HepG2 (cell line): Measurements from ENCODE around the gene TMEM97. TPM values are rescaled to one million over a fixed set of nuclear protein-coding genes. Genes with fewer than 3 reads are reported as not detected.

Experiments used
- FOXK2 ChIP-seq: fragments of 450-650 bp; IDR thresholded peaks from 2 replicates; pipeline ENCODE4 v1.6.1; 2016
- FUBP1 ChIP-seq: sonication (generic); formaldehyde crosslinking; IDR thresholded peaks from 2 replicates; pipeline ENCODE4 v1.5.1; 2020; ENCODE audit warnings: missing genetic modification reagents, mild to moderate bottlenecking, borderline replicate concordance
- HNRNPL ChIP-seq: fragments of 200-400 bp; formaldehyde crosslinking; IDR thresholded peaks from 2 replicates; pipeline ENCODE4 v1.6.1; 2017; ENCODE audit warnings: mild to moderate bottlenecking, low read depth, low read length
- HNRNPLL ChIP-seq: fragments of 200-400 bp; formaldehyde crosslinking; IDR thresholded peaks from 2 replicates; pipeline ENCODE4 v1.6.1; 2017; ENCODE audit warnings: mild to moderate bottlenecking, low read depth, low read length; ENCODE audit not compliant: poor library complexity, severe bottlenecking
- NONO ChIP-seq, 2 experiments: fragments of 450-650 bp in 1 of 2; sonication (generic) in 1 of 2; formaldehyde crosslinking in 1 of 2; IDR thresholded peaks in 1 of 2; conservative IDR thresholded peaks in 1 of 2; 2 replicates each; pipeline versions ENCODE4 v1.6.1 to v1.8.0; 2017 to 2022; ENCODE audit warnings: mild to moderate bottlenecking in 1 of 2, missing genetic modification reagents in 1 of 2, moderate library complexity in 1 of 2
- PAXIP1 ChIP-seq: sonication (generic); formaldehyde crosslinking; conservative IDR thresholded peaks from 2 replicates; pipeline ENCODE4 v1.4.0; 2020; ENCODE audit warnings: mild to moderate bottlenecking, missing genetic modification reagents, moderate library complexity
- TRAFD1 ChIP-seq: sonication (generic); formaldehyde crosslinking; IDR thresholded peaks from 2 replicates; pipeline ENCODE4 v1.5.1; 2020; ENCODE audit warnings: missing genetic modification reagents, mild to moderate bottlenecking, borderline replicate concordance
- TSC22D2 ChIP-seq: sonication (generic); formaldehyde crosslinking; IDR thresholded peaks from 2 replicates; pipeline ENCODE4 v1.5.1; 2020; ENCODE audit warnings: missing genetic modification reagents, mild to moderate bottlenecking, borderline replicate concordance
- ZBTB10 ChIP-seq: sonication (generic); formaldehyde crosslinking; IDR thresholded peaks from 2 replicates; pipeline ENCODE4 v1.4.0; 2020; ENCODE audit warnings: missing genetic modification reagents, borderline replicate concordance
- ZBTB42 ChIP-seq: sonication (generic); formaldehyde crosslinking; IDR thresholded peaks from 2 replicates; pipeline ENCODE4 v1.5.0; 2020; ENCODE audit warnings: mild to moderate bottlenecking, missing genetic modification reagents
- ZNF350 ChIP-seq: sonication (generic); formaldehyde crosslinking; IDR thresholded peaks from 2 replicates; pipeline ENCODE4 v1.4.0; 2020; ENCODE audit warnings: mild to moderate bottlenecking, low read depth, missing genetic modification reagents, borderline replicate concordance
- ZNF891 ChIP-seq: sonication (generic); formaldehyde crosslinking; IDR thresholded peaks from 2 replicates; pipeline ENCODE4 v1.5.0; 2020; ENCODE audit warnings: mild to moderate bottlenecking, missing genetic modification reagents
- polyA plus RNA-seq, 8 experiments: library from polyadenylated mRNA; depleted of rRNA in 3 of 8; stranded (reverse) in 7 of 8; unstranded in 1 of 8; fragments of >200 nt; fragmentation: Illumina TruSeq in 4 of 8; extraction: Trizol in 4 of 8; gene quantifications; 2 replicates each; pipeline versions ENCODE4 v1.2.1 to v1.2.3, GENCODE V29; 2011 to 2016; ENCODE audit warnings: low read depth in 4 of 8, missing spikeins in 1 of 8, mixed read lengths in 1 of 8; ENCODE audit not compliant: insufficient read depth in 1 of 8
- total RNA-seq, 5 experiments: library from RNA; depleted of rRNA; stranded (reverse); fragments of >200 nt; fragmentation: Illumina TruSeq; extraction: Trizol; gene quantifications; 2 replicates each; pipeline ENCODE4 v1.2.3, GENCODE V29; 2016; ENCODE audit warnings: low read depth in 1 of 5
- TF ChIP-seq, protein P1 (sequence below): sonication (generic); formaldehyde crosslinking; IDR thresholded peaks from 2 replicates; pipeline ENCODE4 v1.8.0; 2022; ENCODE audit warnings: mild to moderate bottlenecking, missing genetic modification reagents
- TF ChIP-seq, protein P2 (sequence below): sonication (generic); formaldehyde crosslinking; IDR thresholded peaks from 2 replicates; pipeline ENCODE4 v1.8.0; 2022; ENCODE audit warnings: missing genetic modification reagents, low read depth, mild to moderate bottlenecking, borderline replicate concordance

TMEM97 gene
- total and polyA plus RNA-seq, 2 of the 13 experiments (the other 11 are each of a cell fraction or from before 2014, with no cell fraction given), result 69.6 to 137 TPM

- peak; percentile 54; the same call in 1 of the 2 replicates for TF ChIP-seq HNRNPL
- TF ChIP-seq ZNF350, result no peak; the same call in 1 of the 2 replicates
- no peak for TF ChIP-seq NONO (IDR thresholded peaks at IDR 0.05)
- no peak for TF ChIP-seq NONO (CRISPR knock-in tag; conservative IDR thresholded peaks at IDR 0.05)
- TF ChIP-seq FOXK2, result no peak
- TF ChIP-seq HNRNPLL, result peak; percentile 80
- TF ChIP-seq FUBP1 (CRISPR knock-in tag), result no peak
- peak; percentile 58; the same call in 1 of the 2 replicates for TF ChIP-seq ZBTB42 (CRISPR knock-in tag)
- TF ChIP-seq PAXIP1, result 0 out of 2 replicates have a peak, but pooled peaks have one; percentile 25
- no peak for TF ChIP-seq TSC22D2 (CRISPR knock-in tag)
- peak; percentile 83 for TF ChIP-seq ZBTB10 (CRISPR knock-in tag)
- TF ChIP-seq, protein P1, sequence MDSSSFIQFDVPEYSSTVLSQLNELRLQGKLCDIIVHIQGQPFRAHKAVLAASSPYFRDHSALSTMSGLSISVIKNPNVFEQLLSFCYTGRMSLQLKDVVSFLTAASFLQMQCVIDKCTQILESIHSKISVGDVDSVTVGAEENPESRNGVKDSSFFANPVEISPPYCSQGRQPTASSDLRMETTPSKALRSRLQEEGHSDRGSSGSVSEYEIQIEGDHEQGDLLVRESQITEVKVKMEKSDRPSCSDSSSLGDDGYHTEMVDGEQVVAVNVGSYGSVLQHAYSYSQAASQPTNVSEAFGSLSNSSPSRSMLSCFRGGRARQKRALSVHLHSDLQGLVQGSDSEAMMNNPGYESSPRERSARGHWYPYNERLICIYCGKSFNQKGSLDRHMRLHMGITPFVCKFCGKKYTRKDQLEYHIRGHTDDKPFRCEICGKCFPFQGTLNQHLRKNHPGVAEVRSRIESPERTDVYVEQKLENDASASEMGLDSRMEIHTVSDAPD (CRISPR knock-in tag), result peak; percentile 84
- peak; percentile 91 for TF ChIP-seq ZNF891 (CRISPR knock-in tag)
- TF ChIP-seq, protein P2, sequence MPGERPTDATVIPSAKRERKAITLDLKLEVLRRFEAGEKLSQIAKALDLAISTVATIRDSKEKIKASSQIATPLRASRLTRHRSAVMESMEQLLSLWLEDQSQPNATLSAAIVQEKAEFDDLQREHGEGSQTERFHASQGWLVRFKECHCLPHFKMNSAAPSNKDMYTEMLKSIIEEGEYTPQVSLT (CRISPR knock-in tag), result peak; percentile 67; the same call in 1 of the 2 replicates
- TF ChIP-seq TRAFD1 (CRISPR knock-in tag), result no peak
These were observed at the start of gene TMEM97 (continued) for GRCh38 chr17:28318759-28319597.
